ENCODE data around the gene PECR. TPM values are rescaled to one million over a fixed set of nuclear protein-coding genes. Genes with fewer than 3 reads are reported as not detected.

The PECR gene
- total RNA-seq, 4 donors from 2014 or later = 4.9 to 15.3 (median 7.7) TPM

Other genes with a start within 250 kb of the PECR start
- 1 to 10 TPM in 1 of 4 donors, under 1 TPM in 3; 0.40 to 3.3 (median 0.54) TPM for gene MREG, start 68.3 kb downstream of the PECR start, total RNA-seq
- 1 to 10 TPM in 1 of 4 donors, under 1 TPM in 2, not detected in 1; 0.67 to 3.1 (median 0.78) TPM for gene TMEM169, start 110 bp upstream of the PECR start, total RNA-seq
- gene XRCC5, start 27.5 kb upstream of the PECR start, total RNA-seq = 100 to 1,000 TPM; 143 to 190 (median 187) TPM